SK-N-MC (cell line): ENCODE measurements around the gene ZG16.

Source experiments
- EZH2 ChIP-seq: fragments of 200-600 bp; sonication (generic); IDR thresholded peaks from one replicate; pipeline ENCODE4 v1.6.1; 2017; ENCODE audit warnings: antibody characterized with exemption
- POLR2AphosphoS5 ChIP-seq: IDR thresholded peaks from 2 replicates; pipeline ENCODE4 v1.6.1; 2012; ENCODE audit warnings: mild to moderate bottlenecking, low read depth, low read length, borderline replicate concordance

DNA sequence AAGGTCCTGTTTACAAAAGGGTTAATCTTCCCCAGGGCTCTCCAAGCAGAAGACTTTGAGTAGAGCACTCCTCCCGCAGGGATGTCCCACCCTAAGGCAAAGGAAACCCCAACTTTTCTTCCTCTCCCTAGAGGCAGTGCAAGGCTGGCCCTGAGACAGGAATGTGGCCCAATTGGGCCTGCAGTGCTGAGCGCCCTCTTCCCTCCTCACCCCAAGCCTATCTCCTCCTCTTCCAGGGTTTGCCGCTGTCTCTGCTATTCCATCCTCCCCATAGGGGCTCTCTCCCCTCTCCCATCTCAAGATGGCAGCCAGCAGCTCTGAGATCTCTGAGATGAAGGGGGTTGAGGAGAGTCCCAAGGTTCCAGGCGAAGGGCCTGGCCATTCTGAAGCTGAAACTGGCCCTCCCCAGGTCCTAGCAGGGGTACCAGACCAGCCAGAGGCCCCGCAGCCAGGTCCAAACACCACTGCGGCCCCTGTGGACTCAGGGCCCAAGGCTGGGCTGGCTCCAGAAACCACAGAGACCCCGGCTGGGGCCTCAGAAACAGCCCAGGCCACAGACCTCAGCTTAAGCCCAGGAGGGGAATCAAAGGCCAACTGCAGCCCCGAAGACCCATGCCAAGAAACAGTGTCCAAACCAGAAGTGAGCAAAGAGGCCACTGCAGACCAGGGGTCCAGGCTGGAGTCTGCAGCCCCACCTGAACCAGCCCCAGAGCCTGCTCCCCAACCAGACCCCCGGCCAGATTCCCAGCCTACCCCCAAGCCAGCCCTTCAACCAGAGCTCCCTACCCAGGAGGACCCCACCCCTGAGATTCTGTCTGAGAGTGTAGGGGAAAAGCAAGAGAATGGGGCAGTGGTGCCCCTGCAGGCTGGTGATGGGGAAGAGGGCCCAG lies 34.9 kb downstream of the ZG16 start:
- TF ChIP-seq EZH2 (no peak), POLR2AphosphoS5 (no peak)
